ENCODE results near the gene OR10A3.

The OR10A3 gene

DNA sequence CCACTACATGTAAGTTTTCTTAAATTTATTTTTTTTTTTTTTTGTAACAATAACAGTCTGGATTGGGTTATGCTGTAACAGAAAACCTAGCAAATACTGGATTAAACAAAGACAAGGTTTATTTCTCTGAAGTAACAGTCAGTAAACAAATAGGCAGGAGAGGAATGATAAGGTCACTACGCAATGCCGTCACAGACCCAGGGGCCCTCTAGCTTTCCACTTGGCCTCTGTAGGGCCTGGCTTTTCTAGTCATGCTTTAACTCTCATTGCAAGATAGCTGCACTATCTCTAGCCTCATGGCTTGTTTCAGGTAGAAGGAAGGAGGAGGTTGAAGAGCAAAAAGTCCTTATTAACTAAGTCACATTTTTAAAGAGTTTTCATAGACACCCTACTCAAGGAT lies 17.0 kb downstream of the OR10A3 start:
- TF ChIP-seq TAF1 (IDR thresholded peaks at IDR 0.05; ENCODE audit: borderline replicate concordance, insufficient read depth, low read length) = no peak
- TF ChIP-seq SIN3A (IDR thresholded peaks at IDR 0.05; ENCODE audit: borderline replicate concordance, insufficient read depth, low read length) = no peak
- no peak for TF ChIP-seq POLR2AphosphoS5 (IDR thresholded peaks at IDR 0.05; ENCODE audit: low read depth, low read length)
- no peak for TF ChIP-seq FOXP2 (optimal IDR thresholded peaks at IDR 0.05; ENCODE audit: borderline replicate concordance, extremely low read depth, extremely low read length, insufficient read depth)
- TF ChIP-seq, protein P1, sequence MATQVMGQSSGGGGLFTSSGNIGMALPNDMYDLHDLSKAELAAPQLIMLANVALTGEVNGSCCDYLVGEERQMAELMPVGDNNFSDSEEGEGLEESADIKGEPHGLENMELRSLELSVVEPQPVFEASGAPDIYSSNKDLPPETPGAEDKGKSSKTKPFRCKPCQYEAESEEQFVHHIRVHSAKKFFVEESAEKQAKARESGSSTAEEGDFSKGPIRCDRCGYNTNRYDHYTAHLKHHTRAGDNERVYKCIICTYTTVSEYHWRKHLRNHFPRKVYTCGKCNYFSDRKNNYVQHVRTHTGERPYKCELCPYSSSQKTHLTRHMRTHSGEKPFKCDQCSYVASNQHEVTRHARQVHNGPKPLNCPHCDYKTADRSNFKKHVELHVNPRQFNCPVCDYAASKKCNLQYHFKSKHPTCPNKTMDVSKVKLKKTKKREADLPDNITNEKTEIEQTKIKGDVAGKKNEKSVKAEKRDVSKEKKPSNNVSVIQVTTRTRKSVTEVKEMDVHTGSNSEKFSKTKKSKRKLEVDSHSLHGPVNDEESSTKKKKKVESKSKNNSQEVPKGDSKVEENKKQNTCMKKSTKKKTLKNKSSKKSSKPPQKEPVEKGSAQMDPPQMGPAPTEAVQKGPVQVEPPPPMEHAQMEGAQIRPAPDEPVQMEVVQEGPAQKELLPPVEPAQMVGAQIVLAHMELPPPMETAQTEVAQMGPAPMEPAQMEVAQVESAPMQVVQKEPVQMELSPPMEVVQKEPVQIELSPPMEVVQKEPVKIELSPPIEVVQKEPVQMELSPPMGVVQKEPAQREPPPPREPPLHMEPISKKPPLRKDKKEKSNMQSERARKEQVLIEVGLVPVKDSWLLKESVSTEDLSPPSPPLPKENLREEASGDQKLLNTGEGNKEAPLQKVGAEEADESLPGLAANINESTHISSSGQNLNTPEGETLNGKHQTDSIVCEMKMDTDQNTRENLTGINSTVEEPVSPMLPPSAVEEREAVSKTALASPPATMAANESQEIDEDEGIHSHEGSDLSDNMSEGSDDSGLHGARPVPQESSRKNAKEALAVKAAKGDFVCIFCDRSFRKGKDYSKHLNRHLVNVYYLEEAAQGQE (IDR thresholded peaks at IDR 0.05; ENCODE audit: insufficient read depth in 1 of 2, low read depth in 2 of 2, low read length in 2 of 2) = no peak

DNA sequence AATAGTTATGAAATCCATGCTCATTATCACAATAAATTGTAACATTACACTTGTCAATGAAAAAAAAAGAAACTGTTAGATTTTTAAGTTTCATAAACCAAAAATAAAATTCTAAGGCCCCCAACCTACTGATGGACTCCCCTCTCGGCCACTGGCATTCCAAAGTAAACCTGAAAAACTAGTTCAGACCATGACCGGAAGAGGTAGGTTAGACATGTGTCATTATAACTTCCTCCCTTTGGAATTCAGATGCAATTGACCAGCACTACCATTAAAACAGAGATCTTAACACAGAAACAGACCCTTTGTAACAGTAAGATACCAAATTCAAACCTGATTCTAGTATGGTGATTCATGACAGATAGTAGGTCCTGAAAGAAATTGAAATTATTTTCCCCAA lies 23.4 kb downstream of the OR10A3 start:
- TF ChIP-seq FOXP2 (optimal IDR thresholded peaks at IDR 0.05; ENCODE audit: borderline replicate concordance, extremely low read depth, extremely low read length, insufficient read depth) (no peak), SIN3A (IDR thresholded peaks at IDR 0.05; ENCODE audit: borderline replicate concordance, insufficient read depth, low read length) (no peak), TAF1 (IDR thresholded peaks at IDR 0.05; ENCODE audit: borderline replicate concordance, insufficient read depth, low read length) (no peak), POLR2AphosphoS5 (IDR thresholded peaks at IDR 0.05; ENCODE audit: low read depth, low read length) (no peak)
- TF ChIP-seq, protein P1 (IDR thresholded peaks at IDR 0.05; ENCODE audit: insufficient read depth in 1 of 2, low read depth in 2 of 2, low read length in 2 of 2) = no peak

DNA sequence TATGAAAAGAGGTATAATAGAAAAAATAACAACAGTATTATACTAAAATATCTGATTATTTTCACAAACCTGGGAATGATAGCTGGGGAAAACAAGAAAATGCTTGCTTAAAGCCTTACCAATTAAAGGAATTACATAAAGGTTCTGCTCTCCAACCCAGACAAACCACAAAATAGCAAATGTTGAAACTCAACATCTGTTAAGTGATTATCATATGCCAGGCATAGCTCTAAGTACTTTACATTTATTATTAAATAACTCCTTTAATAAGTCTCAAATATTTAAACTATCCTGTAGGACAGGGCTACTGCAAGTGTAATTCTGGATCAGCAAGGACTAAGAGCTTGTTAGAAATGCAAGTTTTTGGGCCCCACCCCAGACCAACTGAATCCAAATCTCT lies 30.5 kb downstream of the OR10A3 start:
- TF ChIP-seq FOXP2 (optimal IDR thresholded peaks at IDR 0.05; ENCODE audit: borderline replicate concordance, extremely low read depth, extremely low read length, insufficient read depth) (no peak), POLR2AphosphoS5 (IDR thresholded peaks at IDR 0.05; ENCODE audit: low read depth, low read length) (no peak), SIN3A (IDR thresholded peaks at IDR 0.05; ENCODE audit: borderline replicate concordance, insufficient read depth, low read length) (no peak)
- TF ChIP-seq, protein P1 (IDR thresholded peaks at IDR 0.05; ENCODE audit: insufficient read depth in 1 of 2, low read depth in 2 of 2, low read length in 2 of 2) = no peak

DNA sequence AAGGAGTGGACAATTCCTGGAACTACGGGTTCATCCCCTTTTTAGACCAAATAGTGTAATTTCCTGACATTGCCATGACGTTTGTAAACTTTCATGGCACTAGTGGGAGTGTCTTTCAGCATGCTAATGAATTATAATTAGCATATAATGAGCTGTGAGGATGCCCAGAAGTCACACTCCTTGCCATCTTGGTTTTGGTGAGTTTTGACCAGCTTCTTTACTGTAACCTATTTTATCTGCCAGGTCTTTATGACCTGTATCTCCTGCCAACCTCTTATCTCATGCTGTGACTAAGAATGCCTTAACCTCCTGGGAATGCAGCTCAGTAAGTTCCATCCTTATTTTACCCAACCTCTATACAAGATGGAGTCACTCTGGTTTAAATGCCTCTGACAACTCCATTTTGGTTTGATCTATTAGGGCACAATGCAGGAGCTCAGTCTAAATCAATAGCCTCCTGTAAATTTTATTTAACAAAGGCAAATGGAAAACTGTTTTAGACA lies 31.2 kb downstream of the OR10A3 start:
- TF ChIP-seq, protein P1 (IDR thresholded peaks at IDR 0.05; ENCODE audit: insufficient read depth in 1 of 2, low read depth in 2 of 2, low read length in 2 of 2) = no peak
- no peak for TF ChIP-seq SIN3A (IDR thresholded peaks at IDR 0.05; ENCODE audit: borderline replicate concordance, insufficient read depth, low read length)
- TF ChIP-seq FOXP2 (optimal IDR thresholded peaks at IDR 0.05; ENCODE audit: borderline replicate concordance, extremely low read depth, extremely low read length, insufficient read depth) = no peak
- no peak for TF ChIP-seq TAF1 (IDR thresholded peaks at IDR 0.05; ENCODE audit: borderline replicate concordance, insufficient read depth, low read length)
- no peak for TF ChIP-seq POLR2AphosphoS5 (IDR thresholded peaks at IDR 0.05; ENCODE audit: low read depth, low read length)

All from PFSK-1 (cell line).